HEK293 (cell line): ENCODE data around the gene PEX7.
"Not testable (repeated sequence)": the region's sequence is repeated elsewhere in the genome, so short reads cannot be mapped to it uniquely, and the experiment has no call there.

Source experiments
- CTCF ChIA-PET: fragments of 350-600 bp; formaldehyde crosslinking; extraction: SDS; loops from one replicate; lab custom pipeline; 2021; ENCODE audit warnings: antibody characterized with exemption; lab: Yijun Ruan, JAX
- POLR2A ChIA-PET: fragments of 300-600 bp; formaldehyde crosslinking; extraction: SDS; loops from one replicate; lab custom pipeline; 2020; ENCODE audit warnings: antibody characterized with exemption, inconsistent platforms; lab: Yijun Ruan, JAX
- H3K27ac ChIP-seq: fragments of 200-500 bp; sonication (Bioruptor generic); 2 replicates; pipeline ENCODE4 v1.5.1; 2014; ENCODE audit warnings: low read depth, low read length, control low read depth, inconsistent platforms; ENCODE audit errors: extremely low read depth
- H3K36me3 ChIP-seq, 2 experiments: fragments of 200-500 bp in 1 of 2; sonication (Bioruptor generic) in 1 of 2; 1 replicate in 1 of 2; 2 replicates in 1 of 2; pipeline ENCODE4 v1.5.1; 2014 to 2017; ENCODE audit warnings: inconsistent platforms in 2 of 2, low read length in 2 of 2; ENCODE audit not compliant: control insufficient read depth in 2 of 2, insufficient read depth in 1 of 2
- H3K4me1 ChIP-seq: fragments of 200-500 bp; sonication (Bioruptor generic); 2 replicates; pipeline ENCODE4 v1.5.1; 2014; ENCODE audit warnings: mild to moderate bottlenecking, low read length, inconsistent platforms; ENCODE audit not compliant: control insufficient read depth, insufficient read depth
- H3K4me3 ChIP-seq: 2 replicates; pipeline ENCODE4 v1.5.1; 2011; ENCODE audit warnings: low read depth, mild to moderate bottlenecking, control low read depth, low read length, moderate library complexity
- H3K9me3 ChIP-seq: fragments of 200-500 bp; sonication (Bioruptor generic); 2 replicates; pipeline ENCODE4 v1.5.1; 2014; ENCODE audit warnings: low read depth, low read length, inconsistent platforms; ENCODE audit not compliant: control insufficient read depth, insufficient read depth
- BCL11B ChIP-seq: fragments of 450-650 bp; formaldehyde crosslinking; IDR thresholded peaks from 2 replicates; pipeline ENCODE4 v1.5.1; 2016; ENCODE audit warnings: low read depth, missing biosample characterization, missing genetic modification characterization
- FEZF1 ChIP-seq: fragments of 450-650 bp; formaldehyde crosslinking; IDR thresholded peaks from 2 replicates; pipeline ENCODE4 v1.5.1; 2016; ENCODE audit warnings: missing biosample characterization, missing genetic modification characterization
- HIC1 ChIP-seq: fragments of 450-650 bp; formaldehyde crosslinking; IDR thresholded peaks from 2 replicates; pipeline ENCODE4 v1.5.1; 2016; ENCODE audit warnings: missing biosample characterization, missing genetic modification characterization
- HOXA7 ChIP-seq: sonication (generic); formaldehyde crosslinking; IDR thresholded peaks from 2 replicates; pipeline ENCODE4 v1.8.1; 2022; ENCODE audit warnings: missing genetic modification reagents, borderline replicate concordance
- IKZF3 ChIP-seq: fragments of 450-650 bp; IDR thresholded peaks from 2 replicates; pipeline ENCODE4 v1.5.0; 2018; ENCODE audit warnings: missing biosample characterization, mild to moderate bottlenecking, missing genetic modification characterization, moderate library complexity
- PRDM10 ChIP-seq: fragments of 450-650 bp; formaldehyde crosslinking; IDR thresholded peaks from 2 replicates; pipeline ENCODE4 v1.5.1; 2016; ENCODE audit warnings: missing biosample characterization, missing genetic modification characterization
- ZBTB17 ChIP-seq: fragments of 450-650 bp; formaldehyde crosslinking; IDR thresholded peaks from 2 replicates; pipeline ENCODE4 v1.5.1; 2016; ENCODE audit warnings: missing biosample characterization, missing genetic modification characterization
- ZBTB8A ChIP-seq: fragments of 450-650 bp; formaldehyde crosslinking; IDR thresholded peaks from 2 replicates; pipeline ENCODE4 v1.5.1; 2016; ENCODE audit warnings: missing biosample characterization, missing genetic modification characterization
- ZFHX2 ChIP-seq: fragments of 450-650 bp; formaldehyde crosslinking; conservative IDR thresholded peaks from 2 replicates; pipeline ENCODE4 v1.5.1; 2016; ENCODE audit warnings: missing biosample characterization, missing genetic modification characterization
- ZNF138 ChIP-seq: fragments of 450-650 bp; formaldehyde crosslinking; IDR thresholded peaks from 2 replicates; pipeline ENCODE4 v1.5.1; 2016; ENCODE audit warnings: missing biosample characterization, missing genetic modification characterization, borderline replicate concordance
- ZNF221 ChIP-seq: fragments of 450-650 bp; formaldehyde crosslinking; IDR thresholded peaks from 2 replicates; pipeline ENCODE4 v1.5.1; 2017; ENCODE audit warnings: missing biosample characterization, missing genetic modification characterization, borderline replicate concordance
- ZNF23 ChIP-seq: fragments of 450-650 bp; formaldehyde crosslinking; IDR thresholded peaks from 2 replicates; pipeline ENCODE4 v1.5.1; 2016; ENCODE audit warnings: missing biosample characterization, missing genetic modification characterization, borderline replicate concordance
- ZNF26 ChIP-seq: fragments of 450-650 bp; formaldehyde crosslinking; IDR thresholded peaks from 2 replicates; pipeline ENCODE4 v1.5.1; 2016; ENCODE audit warnings: missing biosample characterization, missing genetic modification characterization
- ZNF280C ChIP-seq: fragments of 450-650 bp; formaldehyde crosslinking; IDR thresholded peaks from 2 replicates; pipeline ENCODE4 v1.5.1; 2016; ENCODE audit warnings: missing biosample characterization, missing genetic modification characterization
- ZNF350 ChIP-seq: fragments of 450-650 bp; formaldehyde crosslinking; IDR thresholded peaks from 2 replicates; pipeline ENCODE4 v1.5.0; 2017; ENCODE audit warnings: missing biosample characterization, mild to moderate bottlenecking, missing genetic modification characterization
- ZNF366 ChIP-seq: fragments of 450-650 bp; formaldehyde crosslinking; conservative IDR thresholded peaks from 2 replicates; pipeline ENCODE4 v1.5.1; 2016; ENCODE audit warnings: missing biosample characterization, missing genetic modification characterization
- ZNF404 ChIP-seq: fragments of 450-650 bp; formaldehyde crosslinking; IDR thresholded peaks from 2 replicates; pipeline ENCODE4 v1.5.1; 2017; ENCODE audit warnings: missing biosample characterization, missing genetic modification characterization
- ZNF555 ChIP-seq: fragments of 450-650 bp; formaldehyde crosslinking; conservative IDR thresholded peaks from 2 replicates; pipeline ENCODE4 v1.5.1; 2017; ENCODE audit warnings: missing biosample characterization, mild to moderate bottlenecking, missing genetic modification characterization, inconsistent platforms
- ZNF645 ChIP-seq: fragments of 450-650 bp; formaldehyde crosslinking; IDR thresholded peaks from 2 replicates; pipeline ENCODE4; 2016; ENCODE audit warnings: missing biosample characterization, missing genetic modification characterization
- ZNF664 ChIP-seq: fragments of 450-650 bp; formaldehyde crosslinking; IDR thresholded peaks from 2 replicates; pipeline ENCODE4 v1.5.1; 2016; ENCODE audit warnings: missing biosample characterization, missing genetic modification characterization

Gene PEX7

GRCh38 chr6:136959935-136960334, 137.5 kb downstream of the PEX7 start:
- peaks cover 14% of the 10 kb centered on the region for H3K4me1 ChIP-seq
- POLR2A ChIA-PET, H3K4me3 ChIP-seq, H3K9me3 ChIP-seq, H3K36me3 ChIP-seq, H3K27ac ChIP-seq: not testable (repeated sequence)
- CTCF ChIA-PET: interaction anchor here (0.7 to 1.5 kb wide), 3 partner anchors 13 to 673 kb away, joined by 3 read pairs; no protein-coding TSS in a partner anchor

GRCh38 chr6:136960781-136961180, 138.4 kb downstream of the PEX7 start:
- ChIA-PET POLR2A (interaction anchor here (0.6 kb wide), 1 partner anchor 31 kb away, joined by 3 read pairs; no protein-coding TSS in a partner anchor), CTCF (interaction anchor here (0.6 to 0.8 kb wide), 2 partner anchors 10 to 53 kb away, joined by 3 to 4 read pairs; no protein-coding TSS in a partner anchor)
- Histone ChIP-seq H3K36me3 (no peaks in the 10 kb centered on the region), H3K9me3 (no peaks in the 10 kb centered on the region), H3K27ac (no peak overlapping the region)
- no peak for TF ChIP-seq PRDM10 (tag by site-specific recombination)
- TF ChIP-seq ZBTB8A (tag by site-specific recombination): no peak
- TF ChIP-seq ZNF645: no peak
- TF ChIP-seq ZNF664 (tag by site-specific recombination): no peak
- TF ChIP-seq ZNF404 (tag by site-specific recombination): no peak
- no peak for TF ChIP-seq ZNF23 (tag by site-specific recombination)
- no peak for TF ChIP-seq ZBTB17
- TF ChIP-seq ZNF221: no peak
- no peak for TF ChIP-seq ZFHX2
- TF ChIP-seq HOXA7 (CRISPR knock-in tag): no peak
- no peak for TF ChIP-seq ZNF555 (tag by site-specific recombination)
- TF ChIP-seq ZNF350 (tag by site-specific recombination): no peak
- no peak for TF ChIP-seq BCL11B (tag by site-specific recombination)
- no peak for TF ChIP-seq FEZF1 (tag by site-specific recombination)
- TF ChIP-seq IKZF3 (tag by site-specific recombination): no peak
- TF ChIP-seq HIC1 (tag by site-specific recombination): no peak
- TF ChIP-seq ZNF366 (tag by site-specific recombination): no peak
- TF ChIP-seq ZNF280C: no peak
- no peak for TF ChIP-seq ZNF138 (tag by site-specific recombination)
- no peak for TF ChIP-seq ZNF26 (tag by site-specific recombination)
- TF ChIP-seq, all 188 proteins: peak for 0
- peaks cover 14% of the 10 kb centered on the region for H3K4me1 ChIP-seq
- no peak overlapping the region for H3K4me3 ChIP-seq
